Sciatic nerve (tissue), 2 donors: ENCODE data around the gene TCF7L1. TPM values are rescaled to one million over a fixed set of nuclear protein-coding genes. Genes with fewer than 3 reads are reported as not detected.

ENCODE experiments used
- ATAC-seq: fragments of 200-7000 bp; cut with Tn5 transposase; one replicate; pipeline ENCODE4 v1.9.1; 2020; ENCODE audit warnings: mild to moderate bottlenecking, moderate library complexity
- DNase-seq: peaks from one replicate; pipeline ENCODE4 v3.0.0-alpha.2; 2020; ENCODE audit warnings: low spot score
- intact Hi-C: fragments of 100-400 bp; cut with DNase I; formaldehyde crosslinking; loops from one replicate; pipeline ENCODE4 v1.14.2; 2022
- total RNA-seq: library from RNA; stranded (reverse); fragmentation: NEBNext Ultra II Directional; extraction: Animal tissue kit (Norgen Biotek cat#: 25700); gene quantifications from one replicate; pipeline ENCODE4 v1.2.1, GENCODE V29; 2021
- donor health status: DM: no; HTN: no; CAD: no.
- donor health status: DM: no; HTN: no; CAD: no.

Gene TCF7L1
- total RNA-seq, 1 donor from 2014 or later: 26.9 TPM

- ATAC-seq (no peak), DNase-seq (no peak)
- intact Hi-C loops: no loop called here
Measured at GRCh38 chr2:85178154-85178553, 45.0 kb downstream of the TCF7L1 start.

GRCh38 chr2:85178980-85179411 is 45.8 kb downstream of the TCF7L1 start:
- DNase-seq (no peak), ATAC-seq (no peak)
- intact Hi-C loops: no loop called here

DNA sequence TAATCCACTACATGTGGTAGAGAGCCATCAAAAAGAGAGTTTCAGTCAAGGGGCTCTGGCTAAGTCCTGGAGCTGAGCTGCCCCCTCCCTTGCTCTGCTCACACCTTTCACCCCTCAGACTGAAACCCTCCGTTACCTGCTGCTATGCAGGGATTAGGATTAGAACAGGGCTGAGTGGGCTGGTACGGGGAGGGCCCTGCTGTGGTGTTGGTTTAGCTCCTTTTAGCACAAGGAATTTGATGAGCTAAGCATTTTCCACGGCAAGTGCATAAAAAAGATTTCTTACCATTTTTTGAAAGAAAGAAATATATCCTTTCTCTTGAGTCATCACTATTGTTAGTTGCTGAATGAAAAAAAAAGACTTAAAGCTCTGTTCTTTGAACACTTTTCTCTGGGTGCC is 46.3 kb downstream of the TCF7L1 start:
- no peak for DNase-seq
- intact Hi-C loops: no loop called here
- ATAC-seq: no peak

- no peak for ATAC-seq
- DNase-seq: no peak
- intact Hi-C loops: no loop called here
Measured at GRCh38 chr2:85180322-85181133, 47.3 kb downstream of the TCF7L1 start.

GRCh38 chr2:85181134-85181631 is 48.0 kb downstream of the TCF7L1 start:
- no peak for DNase-seq
- no peak for ATAC-seq
- intact Hi-C loops: no loop called here

- DNase-seq (no peak), ATAC-seq (no peak)
- intact Hi-C loops: no loop called here
Measured at GRCh38 chr2:85181844-85182456, 48.8 kb downstream of the TCF7L1 start.

GRCh38 chr2:85183076-85183475 is 49.9 kb downstream of the TCF7L1 start:
- intact Hi-C loops: no loop called here
- no peak for ATAC-seq
- no peak for DNase-seq

- DNase-seq (no peak), ATAC-seq (no peak)
- intact Hi-C loops: no loop called here
Measured at GRCh38 chr2:85183479-85183878, 50.3 kb downstream of the TCF7L1 start.

GRCh38 chr2:85184231-85184630 is 51.0 kb downstream of the TCF7L1 start:
- intact Hi-C loops: no loop called here
- DNase-seq (no peak), ATAC-seq (no peak)

DNA sequence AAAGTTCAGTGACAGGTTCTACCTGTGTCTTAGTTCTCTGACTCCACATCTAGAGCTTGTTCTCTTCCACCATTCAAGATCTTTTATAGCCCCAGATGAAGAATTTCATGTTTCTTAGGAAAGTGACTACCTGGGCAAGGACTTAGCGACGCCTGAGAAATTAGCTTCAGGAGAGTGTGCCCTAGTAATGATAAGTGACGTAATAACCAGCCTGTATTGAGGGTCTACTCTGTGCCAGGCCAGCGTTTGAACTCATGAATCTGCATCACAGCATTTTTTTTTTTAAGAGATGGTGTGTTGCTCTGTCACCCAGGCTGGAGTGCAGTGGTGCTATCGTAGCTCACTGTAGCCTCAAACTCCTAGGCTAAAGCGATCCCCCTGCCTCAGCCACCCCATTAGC is 51.8 kb downstream of the TCF7L1 start:
- DNase-seq: no peak
- no peak for ATAC-seq
- intact Hi-C loops: no loop called here

- ATAC-seq: no peak
- DNase-seq: no peak
- intact Hi-C loops: no loop called here
Measured at GRCh38 chr2:85185431-85185940, 52.3 kb downstream of the TCF7L1 start.

- ATAC-seq (no peak), DNase-seq (no peak)
- intact Hi-C loops: no loop called here
Measured at GRCh38 chr2:85187069-85187468, 53.9 kb downstream of the TCF7L1 start.

DNA sequence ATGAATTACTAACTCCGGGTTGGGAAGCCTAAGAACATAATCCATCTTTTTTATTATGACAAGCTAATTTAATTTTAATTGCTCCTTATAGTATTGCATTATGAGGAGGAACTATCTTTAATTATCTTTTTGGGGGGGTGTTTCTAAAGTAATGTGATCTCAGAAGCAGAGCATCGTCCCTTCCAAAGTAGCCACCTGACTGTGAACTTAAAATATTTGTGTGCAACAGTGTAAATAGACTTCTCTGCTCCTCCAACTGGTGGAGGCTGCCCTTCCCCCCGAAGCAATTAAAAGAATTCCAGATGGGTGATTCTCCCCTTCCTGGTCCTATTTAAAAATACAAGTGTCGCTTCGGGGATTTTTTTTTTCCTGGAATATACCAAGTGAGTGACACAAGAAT is 55.7 kb downstream of the TCF7L1 start:
- intact Hi-C loops: no loop called here
- ATAC-seq (no peak), DNase-seq (no peak)

DNA sequence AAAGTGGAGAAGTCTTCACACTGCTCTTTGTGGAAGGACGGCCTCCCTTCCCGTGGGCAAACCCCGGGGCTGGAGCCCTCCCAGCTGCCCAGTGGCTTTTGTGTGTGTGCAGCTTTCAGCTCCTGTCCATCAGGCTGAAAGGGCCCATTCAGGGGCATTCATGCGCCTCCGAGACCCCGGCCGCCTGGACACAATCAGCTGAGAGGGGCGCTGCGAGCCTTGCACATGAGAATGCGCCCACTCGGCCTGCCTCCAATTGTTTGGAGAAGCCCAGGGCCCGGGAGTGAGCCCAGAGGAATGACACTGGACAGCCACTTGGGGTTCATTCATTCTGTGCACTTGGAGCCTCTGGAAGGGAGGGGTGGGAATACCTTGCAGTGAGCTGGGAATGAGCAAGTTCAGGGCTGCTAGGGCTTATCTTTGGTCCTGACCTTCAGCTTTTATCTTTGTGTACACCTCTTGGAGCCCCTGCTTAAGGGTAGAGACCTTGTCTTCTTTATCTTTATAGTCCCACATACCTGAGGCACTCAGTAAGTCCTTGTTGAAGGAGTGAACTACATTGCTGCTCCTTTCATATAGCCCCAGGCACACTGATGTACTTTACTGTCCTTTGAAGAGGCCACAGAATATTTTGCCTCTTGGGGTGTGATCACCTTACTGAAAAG is 56.5 kb downstream of the TCF7L1 start:
- intact Hi-C loops: no loop called here

DNA sequence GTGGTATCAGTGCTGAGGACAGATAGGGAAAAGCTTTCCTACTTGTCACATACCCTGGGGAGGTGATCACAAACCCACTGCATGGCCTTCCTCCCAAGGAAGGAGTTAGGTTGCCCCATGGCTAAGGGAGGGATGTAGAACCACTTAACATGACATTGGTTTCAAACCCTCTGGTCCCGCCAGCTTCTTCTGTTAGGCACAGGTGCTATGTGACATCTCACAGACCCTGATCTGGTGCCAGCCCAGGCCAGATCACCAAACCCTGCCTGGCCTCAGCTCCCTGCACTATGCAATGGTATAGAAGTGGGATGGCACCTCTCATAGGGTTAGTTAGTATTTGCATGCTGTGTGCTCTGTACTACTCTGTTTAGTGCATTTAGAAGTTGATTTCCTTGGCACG is 58.0 kb downstream of the TCF7L1 start:
- ATAC-seq (no peak), DNase-seq (no peak)
- intact Hi-C loops: no loop called here

More for the DNA sequence above, 56.5 kb downstream of the TCF7L1 start:
- DNase-seq (no peak), ATAC-seq (peak; percentile 46)

DNA sequence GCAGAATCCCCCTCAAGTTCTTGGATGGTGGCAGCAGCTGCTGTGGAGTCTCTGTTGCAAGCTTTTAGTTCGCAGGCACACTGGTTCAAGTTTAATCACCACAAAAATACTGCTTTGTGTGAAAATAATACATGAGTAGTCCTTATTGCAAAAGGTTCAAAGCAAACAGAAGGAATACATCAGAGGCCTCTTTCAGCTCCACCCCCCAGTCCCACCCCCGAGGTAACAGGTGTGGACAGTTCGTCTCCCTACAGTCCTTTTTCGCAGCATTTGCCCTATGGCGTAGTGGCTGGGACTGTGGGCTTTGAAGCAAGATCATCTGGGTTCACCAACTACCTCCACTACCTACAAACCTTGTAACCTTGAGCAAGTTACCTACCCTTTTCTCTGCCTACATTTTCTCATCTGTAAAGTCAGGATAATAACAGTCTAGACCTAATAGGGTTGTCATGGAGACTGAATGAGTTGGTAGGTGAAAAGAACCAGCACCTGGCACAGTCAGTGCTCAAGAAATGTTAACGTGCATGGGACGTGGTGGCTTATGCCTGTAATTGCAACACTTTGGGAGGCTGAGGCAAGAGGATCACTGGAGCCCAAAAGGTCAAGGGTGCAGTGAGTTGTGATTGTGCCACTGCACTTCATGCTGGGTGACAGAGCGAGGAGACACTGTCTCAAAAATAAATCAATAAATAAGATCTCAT is 61.7 kb downstream of the TCF7L1 start:
- DNase-seq: no peak
- ATAC-seq: no peak
- intact Hi-C loops: no loop called here

DNA sequence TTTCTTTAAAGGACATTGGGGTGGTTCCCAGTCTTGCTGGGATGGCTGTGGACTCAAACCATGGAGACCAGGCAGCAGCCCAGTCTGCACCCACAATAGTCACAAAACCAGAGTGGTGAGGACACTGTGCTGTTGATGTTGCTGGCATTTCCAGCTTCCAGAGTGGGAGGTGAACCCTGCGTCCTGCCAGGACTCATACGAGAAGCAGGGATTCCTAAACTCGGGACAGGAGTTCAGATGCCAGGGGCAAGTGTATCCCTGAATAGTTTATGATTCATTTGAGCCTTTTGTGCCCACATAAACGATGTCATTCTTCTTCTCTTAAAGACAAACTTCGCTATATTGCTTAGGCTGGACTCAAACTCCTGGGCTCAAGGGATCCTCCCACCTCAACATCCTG is 62.8 kb downstream of the TCF7L1 start:
- no peak for DNase-seq
- no peak for ATAC-seq
- intact Hi-C loops: no loop called here

GRCh38 chr2:85199698-85200097 is 66.5 kb downstream of the TCF7L1 start:
- ATAC-seq (peak; percentile 56), DNase-seq (no peak)
- intact Hi-C loops: no loop called here

DNA sequence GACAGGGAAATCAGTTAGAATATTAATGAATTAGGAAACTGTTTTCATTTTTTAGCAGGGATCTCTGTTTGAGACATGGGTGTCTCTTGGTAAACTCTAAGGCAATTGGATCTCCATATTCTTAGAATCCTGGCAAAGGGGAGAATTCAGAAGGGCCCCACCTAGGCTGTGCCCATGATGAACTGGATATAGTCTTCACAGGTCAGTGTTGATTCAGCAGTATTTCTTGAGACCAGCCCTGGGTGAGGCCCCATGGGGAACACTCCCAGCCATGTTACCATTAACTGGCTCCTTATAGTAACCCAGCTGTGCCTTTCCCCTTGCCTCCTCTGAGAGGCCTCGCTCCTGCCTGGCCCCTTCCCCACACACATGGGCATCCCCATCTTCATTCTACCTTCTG is 76.7 kb downstream of the TCF7L1 start:
- DNase-seq (no peak), ATAC-seq (no peak)
- intact Hi-C loops: no loop called here
